Astrocyte (in vitro differentiated cells and primary cell): ENCODE data around the gene SATB1. TPM values are rescaled to one million over a fixed set of nuclear protein-coding genes. Genes with fewer than 3 reads are reported as not detected.

ENCODE experiments used
- DNase-seq: peaks from one replicate; pipeline ENCODE4 v3.0.0-alpha.2; 2010; ENCODE audit warnings: low read depth
- FAIRE-seq: peaks from 2 replicates; lab custom pipeline; 2011; peaks lifted over from hg19 to GRCh38; lab: Jason Lieb, UNC
- H2AFZ ChIP-seq: 2 replicates; pipeline ENCODE4 v1.6.0; 2012; ENCODE audit warnings: low read depth, low read length, inconsistent platforms
- H3K27ac ChIP-seq: 2 replicates; pipeline ENCODE4 v1.5.1; 2011; ENCODE audit warnings: low read depth, low read length, inconsistent platforms
- H3K27me3 ChIP-seq: 2 replicates; pipeline ENCODE4 v1.6.0; 2011; ENCODE audit warnings: low read length, inconsistent platforms; ENCODE audit not compliant: insufficient read depth
- H3K36me3 ChIP-seq: 2 replicates; pipeline ENCODE4 v1.5.1; 2011; ENCODE audit warnings: low read length, inconsistent platforms; ENCODE audit not compliant: insufficient read depth
- H3K4me1 ChIP-seq: 2 replicates; pipeline ENCODE4 v1.5.1; 2011; ENCODE audit warnings: low read length, inconsistent platforms; ENCODE audit not compliant: insufficient read depth
- H3K4me2 ChIP-seq: 2 replicates; pipeline ENCODE4 v1.6.0; 2012; ENCODE audit warnings: low read length, inconsistent platforms
- H3K4me3 ChIP-seq: 2 replicates; pipeline ENCODE4 v1.5.1; 2011; ENCODE audit warnings: low read depth, mild to moderate bottlenecking, low read length, inconsistent platforms; ENCODE audit not compliant: insufficient read depth
- H3K79me2 ChIP-seq: 2 replicates; pipeline ENCODE4 v1.6.0; 2012; ENCODE audit warnings: mild to moderate bottlenecking, low read length, inconsistent platforms; ENCODE audit not compliant: insufficient read depth
- H3K9ac ChIP-seq: 2 replicates; pipeline ENCODE4 v1.6.0; 2012; ENCODE audit warnings: mild to moderate bottlenecking, low read length, inconsistent platforms
- H3K9me3 ChIP-seq: 2 replicates; pipeline ENCODE4 v1.5.1; 2012; ENCODE audit warnings: low read depth, mild to moderate bottlenecking, low read length, inconsistent platforms; ENCODE audit not compliant: insufficient read depth
- H4K20me1 ChIP-seq: 2 replicates; pipeline ENCODE4 v1.6.0; 2012; ENCODE audit warnings: low read length, inconsistent platforms; ENCODE audit not compliant: insufficient read depth
- H3K27ac Mint-ChIP-seq: one replicate; pipeline ENCODE4 v1.8.0; 2021; ENCODE audit warnings: mild to moderate bottlenecking, mixed read lengths; ENCODE audit not compliant: unreplicated experiment
- H3K27me3 Mint-ChIP-seq: one replicate; pipeline ENCODE4 v1.8.0; 2021; ENCODE audit warnings: low read depth, mixed read lengths; ENCODE audit not compliant: unreplicated experiment
- H3K36me3 Mint-ChIP-seq: one replicate; pipeline ENCODE4 v1.8.0; 2021; ENCODE audit warnings: low read depth, mixed read lengths; ENCODE audit not compliant: unreplicated experiment
- H3K4me1 Mint-ChIP-seq: one replicate; pipeline ENCODE4 v1.8.0; 2021; ENCODE audit warnings: low read depth, mixed read lengths; ENCODE audit not compliant: unreplicated experiment
- H3K4me3 Mint-ChIP-seq: one replicate; pipeline ENCODE4 v1.8.0; 2021; ENCODE audit warnings: mild to moderate bottlenecking, moderate library complexity, mixed read lengths; ENCODE audit not compliant: unreplicated experiment
- H3K9me3 Mint-ChIP-seq: one replicate; pipeline ENCODE4 v1.8.0; 2021; ENCODE audit warnings: mild to moderate bottlenecking, mixed read lengths; ENCODE audit not compliant: unreplicated experiment
- EZH2 ChIP-seq: IDR thresholded peaks from 2 replicates; pipeline ENCODE4 v1.6.1; 2012; ENCODE audit warnings: mild to moderate bottlenecking, low read length, inconsistent platforms; ENCODE audit not compliant: insufficient read depth
- total RNA-seq: library from RNA; stranded (reverse); gene quantifications from 2 replicates; pipeline ENCODE4 v1.2.1, GENCODE V29; 2021
- TF ChIP-seq, protein P1 (sequence below): IDR thresholded peaks from 2 replicates; pipeline ENCODE4 v1.5.1; 2011; ENCODE audit warnings: low read depth, mild to moderate bottlenecking, inconsistent platforms, low read length, moderate library complexity; ENCODE audit not compliant: insufficient read depth

The SATB1 gene
- total RNA-seq, 1 donor from 2014 or later: 18.0 TPM

DNA sequence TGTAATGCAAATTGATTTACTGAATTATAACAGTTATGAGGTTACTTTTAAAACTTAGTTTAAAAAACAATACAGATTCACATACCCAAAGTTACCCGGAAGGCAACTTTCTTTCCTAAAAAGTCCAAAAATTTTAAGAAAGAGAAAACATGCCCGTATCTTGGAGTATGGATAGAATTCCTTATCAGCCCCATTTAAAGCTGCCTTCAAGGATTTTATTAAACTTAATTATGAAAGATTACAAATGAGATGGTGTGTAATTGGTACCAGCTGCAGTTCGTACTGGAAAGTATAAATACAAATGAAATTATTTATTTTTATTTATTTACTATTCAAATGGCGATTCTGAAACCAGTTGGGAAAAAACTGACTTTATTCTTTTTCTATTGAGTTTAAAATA lies 39.4 kb downstream of the SATB1 start:
- Histone ChIP-seq H3K27ac (no peak overlapping the region), H3K9me3 (no peaks in the 10 kb centered on the region), H3K4me2 (no peak overlapping the region), H3K27me3 (no peaks in the 10 kb centered on the region), H3K36me3 (no peaks in the 10 kb centered on the region), H3K9ac (no peak overlapping the region), H3K79me2 (no peaks in the 10 kb centered on the region), H3K4me1 (no peaks in the 10 kb centered on the region), H3K4me3 (no peak overlapping the region), H4K20me1 (no peaks in the 10 kb centered on the region), H2AFZ (no peak overlapping the region)
- Mint-ChIP-seq H3K4me3 (no peak overlapping the region), H3K4me1 (no peaks in the 10 kb centered on the region), H3K27ac (no peak overlapping the region), H3K9me3 (no peaks in the 10 kb centered on the region), H3K36me3 (no peaks in the 10 kb centered on the region), H3K27me3 (no peaks in the 10 kb centered on the region)
- DNase-seq: no peak
- no peak for FAIRE-seq
- TF ChIP-seq, protein P1, sequence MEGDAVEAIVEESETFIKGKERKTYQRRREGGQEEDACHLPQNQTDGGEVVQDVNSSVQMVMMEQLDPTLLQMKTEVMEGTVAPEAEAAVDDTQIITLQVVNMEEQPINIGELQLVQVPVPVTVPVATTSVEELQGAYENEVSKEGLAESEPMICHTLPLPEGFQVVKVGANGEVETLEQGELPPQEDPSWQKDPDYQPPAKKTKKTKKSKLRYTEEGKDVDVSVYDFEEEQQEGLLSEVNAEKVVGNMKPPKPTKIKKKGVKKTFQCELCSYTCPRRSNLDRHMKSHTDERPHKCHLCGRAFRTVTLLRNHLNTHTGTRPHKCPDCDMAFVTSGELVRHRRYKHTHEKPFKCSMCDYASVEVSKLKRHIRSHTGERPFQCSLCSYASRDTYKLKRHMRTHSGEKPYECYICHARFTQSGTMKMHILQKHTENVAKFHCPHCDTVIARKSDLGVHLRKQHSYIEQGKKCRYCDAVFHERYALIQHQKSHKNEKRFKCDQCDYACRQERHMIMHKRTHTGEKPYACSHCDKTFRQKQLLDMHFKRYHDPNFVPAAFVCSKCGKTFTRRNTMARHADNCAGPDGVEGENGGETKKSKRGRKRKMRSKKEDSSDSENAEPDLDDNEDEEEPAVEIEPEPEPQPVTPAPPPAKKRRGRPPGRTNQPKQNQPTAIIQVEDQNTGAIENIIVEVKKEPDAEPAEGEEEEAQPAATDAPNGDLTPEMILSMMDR: no peak
- no peak for TF ChIP-seq EZH2

DNA sequence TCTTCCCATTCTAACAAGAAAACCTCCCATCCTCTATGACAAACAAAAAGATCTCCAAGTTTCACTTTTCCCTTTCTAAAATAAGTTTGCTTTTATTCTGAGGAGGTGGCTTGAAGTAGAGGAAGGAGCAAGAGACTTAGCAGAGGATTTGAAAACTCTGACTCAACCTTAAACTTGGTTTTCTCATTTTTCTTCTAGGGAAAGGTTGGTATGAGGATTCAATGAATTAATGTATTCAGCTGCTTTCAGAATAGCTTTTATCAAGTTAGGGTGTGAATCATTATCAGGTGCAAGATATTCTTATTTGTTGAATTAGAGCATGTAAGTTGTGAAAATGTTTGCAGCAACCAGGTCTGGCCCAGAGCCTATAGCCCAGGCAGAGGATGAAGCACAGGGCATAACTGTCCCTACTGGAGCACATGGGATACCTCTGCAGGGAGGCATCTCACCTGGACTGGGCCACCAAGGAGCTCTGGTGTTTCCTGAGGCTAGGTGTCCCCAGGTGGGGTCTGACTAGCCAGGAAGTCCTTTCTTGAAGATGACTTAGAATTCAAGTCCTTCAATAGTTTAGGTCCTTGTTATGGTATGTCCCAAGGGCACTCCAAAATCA lies 42.3 kb downstream of the SATB1 start:
- Mint-ChIP-seq H3K27ac (no peak overlapping the region), H3K4me3 (no peak overlapping the region), H3K36me3 (no peaks in the 10 kb centered on the region), H3K9me3 (no peaks in the 10 kb centered on the region), H3K4me1 (no peaks in the 10 kb centered on the region), H3K27me3 (no peaks in the 10 kb centered on the region)
- DNase-seq (no peak), FAIRE-seq (no peak)
- no peaks in the 10 kb centered on the region for H3K9me3 ChIP-seq
- H2AFZ ChIP-seq: no peak overlapping the region
- no peak overlapping the region for H3K4me3 ChIP-seq
- H3K4me2 ChIP-seq: no peak overlapping the region
- H3K4me1 ChIP-seq: no peaks in the 10 kb centered on the region
- no peaks in the 10 kb centered on the region for H3K79me2 ChIP-seq
- H3K27me3 ChIP-seq: no peaks in the 10 kb centered on the region
- H3K36me3 ChIP-seq: no peaks in the 10 kb centered on the region
- H3K27ac ChIP-seq: no peak overlapping the region
- H4K20me1 ChIP-seq: no peaks in the 10 kb centered on the region
- H3K9ac ChIP-seq: no peak overlapping the region
- no peak for TF ChIP-seq EZH2
- TF ChIP-seq, protein P1: no peak

DNA sequence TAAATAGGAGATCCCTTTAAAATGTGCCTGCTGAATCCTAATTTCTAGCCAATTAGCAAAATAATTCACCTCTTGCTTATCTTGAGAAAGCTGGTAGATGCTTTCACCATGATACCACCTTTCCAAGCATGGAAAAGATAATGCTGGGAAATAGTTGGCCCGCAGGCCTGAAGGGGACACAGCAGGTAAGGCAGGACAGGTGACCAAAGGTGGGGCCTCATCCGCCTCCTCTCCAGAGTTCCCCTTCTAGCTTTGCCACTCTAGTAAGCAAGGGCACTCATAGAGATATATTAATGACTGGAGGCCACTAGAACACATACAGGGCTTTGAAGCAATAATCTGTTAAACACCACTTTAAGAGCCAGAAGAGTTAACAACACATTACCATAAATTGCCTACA lies 45.5 kb downstream of the SATB1 start:
- no peaks in the 10 kb centered on the region for H3K9me3 Mint-ChIP-seq
- no peak for TF ChIP-seq EZH2
- TF ChIP-seq, protein P1: no peak
- H3K4me2 ChIP-seq: no peak overlapping the region
- no peaks in the 10 kb centered on the region for H3K27me3 Mint-ChIP-seq
- H2AFZ ChIP-seq: no peak overlapping the region
- H3K27ac ChIP-seq: no peak overlapping the region
- H3K36me3 Mint-ChIP-seq: no peaks in the 10 kb centered on the region
- H3K4me1 Mint-ChIP-seq: no peaks in the 10 kb centered on the region
- DNase-seq (no peak), FAIRE-seq (no peak)
- H3K27ac Mint-ChIP-seq: no peak overlapping the region
- H3K4me3 ChIP-seq: no peak overlapping the region
- no peak overlapping the region for H3K4me3 Mint-ChIP-seq
- H3K9ac ChIP-seq: no peak overlapping the region
- no peaks in the 10 kb centered on the region for H3K4me1 ChIP-seq
- H3K27me3 ChIP-seq: no peaks in the 10 kb centered on the region
- no peaks in the 10 kb centered on the region for H3K36me3 ChIP-seq
- H4K20me1 ChIP-seq: no peaks in the 10 kb centered on the region
- H3K79me2 ChIP-seq: no peaks in the 10 kb centered on the region
- no peaks in the 10 kb centered on the region for H3K9me3 ChIP-seq
